Spleen (tissue), 11 donors: ENCODE measurements around the gene CNNM1. TPM values are rescaled to one million over a fixed set of nuclear protein-coding genes. Genes with fewer than 3 reads are reported as not detected.

Experiments
- DNase-seq: peaks from one replicate; pipeline ENCODE4 v3.0.0-alpha.2; 2020
- H3K27ac ChIP-seq, 8 donors: fragments of 200-600 bp; sonication (generic) in 7 of 8; 1 replicate in 4 of 8; 2 replicates in 4 of 8; pipeline versions ENCODE4 v1.5.0 to v1.8.0; 2016 to 2021; ENCODE audit warnings: inconsistent platforms in 4 of 8, mild to moderate bottlenecking in 4 of 8, moderate library complexity in 1 of 8
- H3K27me3 ChIP-seq, 7 donors: fragments of 200-600 bp; sonication (generic) in 6 of 7; replicated peaks in 1 of 7; 1 replicate in 4 of 7; 2 replicates in 3 of 7; pipeline versions ENCODE4 v1.5.0 to v1.8.0; 2016 to 2021; ENCODE audit warnings: inconsistent platforms in 3 of 7, mild to moderate bottlenecking in 1 of 7
- H3K36me3 ChIP-seq, 6 donors: fragments of 200-600 bp; sonication (generic) in 5 of 6; 1 replicate in 4 of 6; 2 replicates in 2 of 6; pipeline versions ENCODE4 v1.5.0 to v1.8.0; 2016 to 2021; ENCODE audit warnings: inconsistent platforms in 2 of 6
- H3K4me1 ChIP-seq, 6 donors: fragments of 200-600 bp; sonication (generic) in 5 of 6; 1 replicate in 3 of 6; 2 replicates in 3 of 6; pipeline versions ENCODE4 v1.5.0 to v1.8.0; 2016 to 2021; ENCODE audit warnings: inconsistent platforms in 3 of 6
- H3K4me3 ChIP-seq, 8 donors: fragments of 200-600 bp; sonication (generic) in 7 of 8; 1 replicate in 4 of 8; 2 replicates in 4 of 8; pipeline versions ENCODE4 v1.5.0 to v1.8.0; 2016 to 2021; ENCODE audit warnings: inconsistent platforms in 4 of 8, mild to moderate bottlenecking in 4 of 8, moderate library complexity in 2 of 8
- H3K9me3 ChIP-seq, 8 donors: fragments of 200-600 bp; sonication (generic) in 7 of 8; 1 replicate in 4 of 8; 2 replicates in 4 of 8; pipeline versions ENCODE4 v1.5.0 to v1.8.0; 2016 to 2021; ENCODE audit warnings: inconsistent platforms in 4 of 8
- CTCF ChIP-seq, 11 experiments: fragments of 200-600 bp in 7 of 11; fragments of 450-650 bp in 4 of 11; sonication (generic) in 4 of 11; IDR thresholded peaks in 8 of 11; conservative IDR thresholded peaks in 3 of 11; 1 replicate in 7 of 11; 2 replicates in 4 of 11; pipeline versions ENCODE4 v1.4.0 to v1.8.0; 2016 to 2021; ENCODE audit warnings: antibody characterized with exemption in 11 of 11, inconsistent platforms in 4 of 11, mild to moderate bottlenecking in 1 of 11
- POLR2A ChIP-seq, 3 donors: fragments of 450-650 bp; IDR thresholded peaks; one replicate each; pipeline ENCODE4 v1.5.1; 2017; ENCODE audit warnings: antibody characterized with exemption in 3 of 3, mild to moderate bottlenecking in 1 of 3
- POLR2AphosphoS5 ChIP-seq, 3 donors: sonication (generic); formaldehyde crosslinking; IDR thresholded peaks; one replicate each; pipeline ENCODE4 v1.5.1; 2017; ENCODE audit warnings: antibody characterized with exemption in 3 of 3
- WGBS, 5 donors: extraction: QIAGEN DNeasy Blood & Tissue Kit in 3 of 5; methylation state at CpG; one replicate each; pipeline versions ENCODE4 v1.1.5 to v1.1.7; 2013 to 2018; 5-methylcytosine and 5-hydroxymethylcytosine counted together
- intact Hi-C: fragments of 100-400 bp; cut with DNase I; formaldehyde crosslinking; loops from one replicate; pipeline ENCODE4 v1.15.0; 2023; ENCODE audit warnings: low total_unique reads
- polyA plus RNA-seq, 3 donors: library from polyadenylated mRNA; stranded (reverse); fragments of 200-250 nt; gene quantifications; one replicate each; pipeline ENCODE4 v1.2.1, GENCODE V29; 2013
- total RNA-seq, 7 donors: library from RNA; depleted of rRNA in 3 of 7; stranded (reverse); fragments of >200 nt in 3 of 7; fragmentation: NEBNext Ultra II Directional in 4 of 7; extraction: Animal tissue kit (Norgen Biotek cat#: 25700) in 4 of 7; gene quantifications; one replicate each; pipeline versions ENCODE4 v1.1.0 to v1.2.1, GENCODE V29; 2016 to 2021
- donor health status: healthy with polysubstance abuse.
- donor health status: DM: no; HTN: no; CAD: no; lungs with moderate emphysema.
- donor health status: DM: no; HTN: no; CAD: no.
- donor health status: Bipolar disorder and iron deficiency.
- donor health status: healthy.
- donor health status: DM: no; HTN: no; CAD: no.
- donor health status: DM: yes; HTN: yes; CAD: no.

The CNNM1 gene
- total and polyA plus RNA-seq, 10 donors: 0.05 to 0.43 (median 0.16) TPM; not detected in 1

GRCh38 chr10:99316374-99316773, 12.8 kb upstream of the CNNM1 start:
- Histone ChIP-seq H3K27ac (no peak overlapping the region), H3K36me3 (no peaks in the 10 kb centered on the region), H3K4me1 (no peaks in the 10 kb centered on the region), H3K4me3 (no peak overlapping the region), H3K27me3 (peaks cover 0 to 39% (median 0%) of the 10 kb centered on the region in 7 donors), H3K9me3 (peaks cover 0 to 14% (median 0%) of the 10 kb centered on the region in 8 donors)
- no peak for DNase-seq
- TF ChIP-seq CTCF (IDR thresholded peaks at IDR 0.05 in 8 of 11, conservative IDR thresholded peaks at IDR 0.05 in 3 of 11) (no peak), POLR2A (IDR thresholded peaks at IDR 0.05) (no peak)
- intact Hi-C loops: no loop called here
- 77 to 87% (median 85%) methylated on average over 17 of the region's 17 CpGs for WGBS, 5 donors

DNA sequence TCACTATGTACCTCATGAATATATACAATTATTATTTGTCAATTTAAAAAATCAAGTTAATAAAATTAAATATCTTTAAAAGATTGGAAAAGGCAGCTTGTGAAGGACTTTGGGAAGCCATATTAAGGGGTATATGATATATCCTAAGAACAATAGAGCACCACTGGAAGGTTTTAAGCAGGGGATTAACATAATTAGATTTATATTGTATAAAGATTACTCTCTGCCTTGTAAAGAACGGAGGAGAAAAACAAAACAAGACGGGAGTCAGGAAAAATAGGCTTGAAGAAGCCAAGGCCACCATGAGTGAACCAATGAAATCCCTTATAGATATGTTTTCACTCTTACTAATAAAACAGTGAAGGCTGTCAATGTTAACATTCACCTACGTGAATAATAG, 11.1 kb upstream of the CNNM1 start:
- no peak for DNase-seq
- no peaks in the 10 kb centered on the region for H3K36me3 ChIP-seq
- no peak overlapping the region for H3K27ac ChIP-seq
- 80 to 96% (median 89%) methylated on average over 3 of the region's 3 CpGs for WGBS, 5 donors
- no peak for TF ChIP-seq CTCF (IDR thresholded peaks at IDR 0.05 in 8 of 11, conservative IDR thresholded peaks at IDR 0.05 in 3 of 11)
- no peak for TF ChIP-seq POLR2AphosphoS5 (IDR thresholded peaks at IDR 0.05)
- no peak for TF ChIP-seq POLR2A (IDR thresholded peaks at IDR 0.05)
- peaks cover 0 to 52% (median 0%) of the 10 kb centered on the region in 7 donors for H3K27me3 ChIP-seq
- intact Hi-C loops: no loop called here
- no peaks in the 10 kb centered on the region for H3K4me1 ChIP-seq
- H3K4me3 ChIP-seq: no peak overlapping the region
- H3K9me3 ChIP-seq: peaks cover 0 to 4% (median 0%) of the 10 kb centered on the region in 8 donors

DNA sequence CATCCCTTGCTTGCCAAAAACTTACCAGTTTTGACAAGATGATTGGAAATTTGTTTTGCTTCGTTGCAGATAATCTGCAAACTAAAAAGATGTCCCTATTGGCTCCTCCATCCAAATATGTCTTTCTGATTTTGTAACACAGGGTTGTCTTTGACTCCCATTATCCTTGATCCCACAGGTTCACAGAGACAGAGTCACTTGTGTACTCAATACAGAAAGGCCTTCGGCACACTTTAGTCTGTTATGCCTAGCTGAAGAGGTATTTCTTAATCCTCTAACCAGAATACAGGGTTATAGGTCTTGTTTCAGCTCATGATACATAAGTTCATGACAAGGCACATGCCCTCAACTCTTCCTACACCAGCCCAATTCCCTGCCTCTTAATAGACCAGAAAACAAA, 10.7 kb upstream of the CNNM1 start:
- TF ChIP-seq POLR2A (IDR thresholded peaks at IDR 0.05) (no peak), CTCF (IDR thresholded peaks at IDR 0.05 in 8 of 11, conservative IDR thresholded peaks at IDR 0.05 in 3 of 11) (no peak), POLR2AphosphoS5 (IDR thresholded peaks at IDR 0.05) (no peak)
- H3K36me3 ChIP-seq: no peaks in the 10 kb centered on the region
- H3K27ac ChIP-seq: no peak overlapping the region
- H3K27me3 ChIP-seq: peaks cover 0 to 56% (median 0%) of the 10 kb centered on the region in 7 donors
- WGBS, 5 donors: 79 to 90% (median 83%) methylated on average over 2 of the region's 2 CpGs
- intact Hi-C loops: no loop called here
- no peak for DNase-seq
- no peak overlapping the region for H3K4me3 ChIP-seq
- H3K9me3 ChIP-seq: peaks cover 0 to 4% (median 0%) of the 10 kb centered on the region in 8 donors
- no peaks in the 10 kb centered on the region for H3K4me1 ChIP-seq

DNA sequence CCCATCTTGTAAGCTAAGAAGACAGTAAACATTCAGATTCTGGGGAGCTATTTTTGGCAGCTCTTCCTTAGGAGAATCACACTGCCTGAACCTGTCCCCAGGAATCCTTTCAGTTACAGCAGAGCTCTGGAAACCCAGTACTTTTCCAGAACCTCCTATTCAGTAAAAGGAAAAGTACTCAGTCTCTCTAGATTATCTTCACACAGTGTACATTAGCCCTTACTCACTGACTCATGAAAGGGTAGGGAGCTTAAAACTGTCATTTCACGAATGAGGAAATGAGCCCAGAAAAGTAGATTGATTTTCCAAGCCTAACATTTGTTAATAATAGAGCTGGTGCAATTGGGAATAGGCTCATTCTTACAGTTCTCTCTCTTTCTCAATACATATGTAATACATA, 3.9 kb upstream of the CNNM1 start:
- TF ChIP-seq CTCF (IDR thresholded peaks at IDR 0.05 in 8 of 11, conservative IDR thresholded peaks at IDR 0.05 in 3 of 11) (no peak), POLR2A (IDR thresholded peaks at IDR 0.05) (no peak), POLR2AphosphoS5 (IDR thresholded peaks at IDR 0.05) (no peak)
- Histone ChIP-seq H3K9me3 (no peaks in the 10 kb centered on the region), H3K36me3 (no peaks in the 10 kb centered on the region), H3K27ac (no peak overlapping the region), H3K27me3 (peaks cover 2 to 74% (median 26%) of the 10 kb centered on the region in 7 donors), H3K4me3 (no peak overlapping the region), H3K4me1 (peaks cover 8 to 17% (median 15%) of the 10 kb centered on the region in 6 donors)
- WGBS, 5 donors: 26 to 45% (median 40%) methylated on average over 1 of the region's 1 CpG
- intact Hi-C loops: no loop called here
- no peak for DNase-seq
